Endothelial cell (in vitro differentiated cells): ENCODE data around the gene SH3RF3. TPM values are rescaled to one million over a fixed set of nuclear protein-coding genes. Genes with fewer than 3 reads are reported as not detected.

Experiments
- DNase-seq: peaks from one replicate; pipeline ENCODE4 v3.0.0; 2021; ENCODE audit warnings: low spot score
- H3K27ac Mint-ChIP-seq: one replicate; pipeline ENCODE4 v1.8.0; 2021; ENCODE audit warnings: mixed read lengths, inconsistent platforms; ENCODE audit not compliant: unreplicated experiment
- H3K27me3 Mint-ChIP-seq: one replicate; pipeline ENCODE4 v1.8.0; 2021; ENCODE audit warnings: mild to moderate bottlenecking, moderate library complexity, mixed read lengths, inconsistent platforms; ENCODE audit not compliant: unreplicated experiment
- H3K36me3 Mint-ChIP-seq: one replicate; pipeline ENCODE4 v1.8.0; 2021; ENCODE audit warnings: mild to moderate bottlenecking, low read depth, mixed read lengths, inconsistent platforms; ENCODE audit not compliant: unreplicated experiment
- H3K4me1 Mint-ChIP-seq: one replicate; pipeline ENCODE4 v1.8.0; 2021; ENCODE audit warnings: mild to moderate bottlenecking, mixed read lengths, inconsistent platforms; ENCODE audit not compliant: unreplicated experiment
- H3K4me3 Mint-ChIP-seq: one replicate; pipeline ENCODE4 v1.8.0; 2021; ENCODE audit warnings: mild to moderate bottlenecking, mixed read lengths, inconsistent platforms; ENCODE audit not compliant: unreplicated experiment
- H3K9me3 Mint-ChIP-seq: one replicate; pipeline ENCODE4 v1.8.0; 2021; ENCODE audit warnings: mixed read lengths, inconsistent platforms; ENCODE audit not compliant: unreplicated experiment
- CTCF ChIP-seq: fragments of 200-600 bp; sonication (generic); IDR thresholded peaks from one replicate; pipeline ENCODE4 v1.5.0; 2021; ENCODE audit warnings: antibody characterized with exemption; ENCODE audit not compliant: unreplicated experiment
- total RNA-seq: library from RNA; stranded (reverse); fragmentation: NEBNext Ultra II Directional; extraction: Animal tissue kit (Norgen Biotek cat#: 25700); gene quantifications from one replicate; pipeline ENCODE4 v1.2.1, GENCODE V29; 2021; ENCODE audit not compliant: unreplicated experiment

The SH3RF3 gene
- total RNA-seq, 1 donor from 2014 or later, result 12.8 TPM

GRCh38 chr2:109385506-109385905 is 256.5 kb downstream of the SH3RF3 start:
- Mint-ChIP-seq H3K4me3 (no peak overlapping the region), H3K4me1 (peaks cover 47% of the 10 kb centered on the region), H3K27me3 (peaks cover 12% of the 10 kb centered on the region), H3K36me3 (no peaks in the 10 kb centered on the region), H3K9me3 (no peaks in the 10 kb centered on the region), H3K27ac (no peak overlapping the region)
- no peak for TF ChIP-seq CTCF
- DNase-seq, result no peak

- Mint-ChIP-seq H3K36me3 (no peaks in the 10 kb centered on the region), H3K27me3 (peaks cover 12% of the 10 kb centered on the region), H3K9me3 (no peaks in the 10 kb centered on the region), H3K4me3 (no peak overlapping the region), H3K27ac (no peak overlapping the region), H3K4me1 (peaks cover 47% of the 10 kb centered on the region)
- TF ChIP-seq CTCF, result no peak
- DNase-seq, result no peak
These were observed 257.1 kb downstream of the SH3RF3 start for GRCh38 chr2:109386004-109386695.

- H3K27ac Mint-ChIP-seq, result no peak overlapping the region
- no peak for TF ChIP-seq CTCF
- peaks cover 7% of the 10 kb centered on the region for H3K27me3 Mint-ChIP-seq
- peaks cover 43% of the 10 kb centered on the region for H3K4me1 Mint-ChIP-seq
- no peak overlapping the region for H3K4me3 Mint-ChIP-seq
- H3K36me3 Mint-ChIP-seq, result no peaks in the 10 kb centered on the region
- no peak for DNase-seq
- no peaks in the 10 kb centered on the region for H3K9me3 Mint-ChIP-seq
These were observed 258.3 kb downstream of the SH3RF3 start for GRCh38 chr2:109387221-109387735.

GRCh38 chr2:109387778-109388469 is 258.9 kb downstream of the SH3RF3 start:
- Mint-ChIP-seq H3K36me3 (no peaks in the 10 kb centered on the region), H3K4me3 (no peak overlapping the region), H3K27ac (peak overlapping the region; percentile 6), H3K27me3 (peaks cover 10% of the 10 kb centered on the region), H3K4me1 (peaks cover 36% of the 10 kb centered on the region), H3K9me3 (no peaks in the 10 kb centered on the region)
- no peak for TF ChIP-seq CTCF
- no peak for DNase-seq

- Mint-ChIP-seq H3K36me3 (no peaks in the 10 kb centered on the region), H3K4me1 (peaks cover 12% of the 10 kb centered on the region), H3K9me3 (no peaks in the 10 kb centered on the region), H3K27me3 (peaks cover 5% of the 10 kb centered on the region), H3K27ac (no peak overlapping the region), H3K4me3 (no peak overlapping the region)
- DNase-seq, result no peak
- no peak for TF ChIP-seq CTCF
These were observed 262.2 kb downstream of the SH3RF3 start for GRCh38 chr2:109391243-109391642.
